Fibroblast of skin of left quadriceps (primary cell): ENCODE results near the gene SEMG2.
A peak's percentile ranks its signal among the peaks of the same experiment; 100 is the strongest.

Experiments used
- DNase-seq, 2 experiments: peaks; one replicate each; pipeline ENCODE4 v3.0.0-alpha.2; 2013; ENCODE audit warnings: low read depth in 2 of 2

The SEMG2 gene

DNA sequence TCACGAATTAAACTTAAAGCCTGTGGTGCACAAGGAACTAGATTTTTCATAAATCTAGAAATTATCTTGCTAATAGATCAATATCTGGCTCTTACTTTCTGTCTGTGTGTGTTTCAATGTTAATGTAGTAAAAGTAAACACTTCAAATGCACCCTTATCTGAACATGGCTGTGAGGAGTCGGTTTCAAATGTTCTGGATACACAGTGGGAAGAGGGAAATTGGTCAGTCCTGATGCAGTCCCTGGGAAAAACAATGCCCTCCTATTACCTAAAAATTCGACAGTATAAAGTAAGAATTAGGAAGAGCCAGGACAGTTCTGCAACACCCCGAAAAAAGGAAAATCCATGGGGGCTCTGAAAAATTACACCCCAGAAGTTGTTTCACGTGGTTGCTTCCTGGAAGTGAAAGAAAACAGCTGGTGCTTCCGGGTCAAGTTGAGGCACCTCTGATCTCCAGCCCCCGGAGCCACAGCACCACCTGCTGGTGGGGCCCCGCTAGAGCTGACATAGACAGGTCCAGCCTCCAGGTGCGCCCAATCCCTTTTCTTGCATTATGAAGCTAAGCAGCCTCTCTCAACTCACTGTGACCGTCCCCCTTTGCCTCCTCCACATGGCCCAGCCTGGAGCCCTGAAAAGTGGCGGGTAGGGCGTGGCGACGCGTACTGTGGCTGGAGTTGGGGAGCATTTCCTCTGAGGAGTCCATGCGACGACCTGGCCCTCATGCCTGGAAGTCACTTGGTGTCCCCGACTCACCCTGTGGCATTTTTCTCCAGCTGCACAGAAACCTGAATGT is 8.3 kb downstream of the SEMG2 start:
- no peak for DNase-seq

DNA sequence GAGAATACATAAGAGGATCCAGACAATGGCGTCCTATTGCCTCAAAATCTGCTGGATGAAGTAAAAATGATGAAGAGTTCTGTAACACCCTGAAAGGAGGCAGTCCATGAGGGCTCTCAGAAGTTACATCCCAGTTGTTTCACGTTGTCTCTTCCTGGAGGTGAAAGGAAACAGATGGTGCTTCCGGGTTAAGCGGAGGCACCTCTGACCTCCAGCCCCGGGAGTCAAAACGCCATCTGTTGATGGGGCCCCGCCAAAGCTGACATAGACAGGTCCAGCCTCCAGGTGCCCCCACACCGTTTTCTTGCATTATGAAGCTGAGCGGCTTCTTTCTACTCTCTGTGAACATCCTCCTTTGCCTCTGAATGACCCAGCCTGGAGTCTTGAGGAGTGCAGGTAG is 9.5 kb downstream of the SEMG2 start:
- no peak for DNase-seq

DNA sequence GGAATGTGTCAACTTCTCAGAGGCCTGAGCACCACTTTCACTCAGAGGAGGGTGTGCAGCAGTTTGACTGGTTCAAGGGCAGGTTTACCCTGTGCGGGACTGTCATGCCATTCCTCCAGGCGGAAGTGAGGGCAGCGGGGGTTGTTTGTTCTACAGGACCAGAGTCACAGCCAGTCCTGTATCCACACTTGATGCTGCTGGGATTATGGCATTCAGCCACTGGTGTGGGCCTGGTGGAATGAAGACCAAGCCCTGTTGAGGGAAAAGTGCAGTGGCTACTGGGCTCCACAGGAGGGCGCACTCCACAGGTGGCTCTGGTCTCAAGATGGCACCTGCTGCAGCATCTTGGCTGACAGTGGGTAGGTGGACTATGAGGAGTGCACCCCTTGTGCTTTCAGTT is 14.8 kb downstream of the SEMG2 start:
- no peak for DNase-seq

DNA sequence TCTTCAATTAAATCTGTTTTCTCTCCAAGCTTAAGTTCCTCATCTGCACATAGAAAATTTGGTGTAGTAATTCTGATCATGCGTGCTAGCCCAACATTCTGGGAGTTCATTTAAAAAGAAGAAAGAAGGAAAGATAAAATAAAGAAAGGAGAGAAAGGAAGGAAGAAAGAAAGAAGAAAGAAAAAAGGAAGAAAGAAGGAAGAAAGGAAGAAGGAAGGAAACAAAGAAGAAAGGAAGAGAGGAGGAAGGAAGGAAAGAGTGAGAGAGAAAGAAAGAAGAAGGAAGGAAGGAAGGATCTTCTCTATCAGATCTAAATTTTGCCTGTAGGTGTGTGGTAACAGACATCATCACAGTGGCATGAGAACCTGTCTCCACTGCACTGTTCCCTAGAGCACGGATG is 17.0 kb downstream of the SEMG2 start:
- no peak for DNase-seq

DNA sequence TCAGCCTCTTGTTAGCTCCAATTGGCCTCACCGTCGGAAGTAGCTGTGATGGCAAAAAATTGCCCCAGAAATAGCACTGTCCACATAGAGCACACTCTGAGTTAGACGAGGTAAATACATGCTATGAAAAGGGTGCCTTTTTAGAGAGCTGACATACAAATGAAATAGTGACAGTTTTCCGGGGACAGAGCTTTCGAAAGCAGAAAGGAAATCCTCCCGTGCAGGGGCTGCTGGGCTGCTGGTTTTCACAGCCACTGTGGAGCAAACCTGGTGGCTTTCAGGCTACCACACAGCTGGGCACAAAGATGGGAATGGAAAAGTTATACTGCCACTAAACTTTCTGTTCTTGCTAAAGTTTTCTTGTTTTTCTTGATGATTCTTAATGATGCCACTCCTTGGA is 24.9 kb downstream of the SEMG2 start:
- DNase-seq = no peak

DNA sequence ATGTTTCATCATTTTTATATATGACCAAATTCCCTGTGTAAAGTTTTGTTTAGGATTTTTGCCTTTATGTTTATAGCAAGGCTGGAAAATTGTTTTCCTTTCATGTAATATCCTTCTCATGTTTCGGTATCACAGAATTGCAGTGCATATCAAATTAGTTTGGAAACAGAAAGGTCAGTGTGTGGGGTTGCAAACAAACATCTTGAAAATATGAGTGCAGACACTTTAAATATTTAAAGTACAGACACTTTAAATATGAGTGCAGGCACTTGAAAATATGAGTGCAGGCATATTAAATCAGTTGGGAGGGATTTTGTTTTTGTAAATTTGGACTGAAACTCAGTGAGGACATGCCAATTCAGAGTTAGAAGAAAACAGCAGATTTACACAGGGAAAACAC is 26.7 kb downstream of the SEMG2 start:
- no peak for DNase-seq

DNA sequence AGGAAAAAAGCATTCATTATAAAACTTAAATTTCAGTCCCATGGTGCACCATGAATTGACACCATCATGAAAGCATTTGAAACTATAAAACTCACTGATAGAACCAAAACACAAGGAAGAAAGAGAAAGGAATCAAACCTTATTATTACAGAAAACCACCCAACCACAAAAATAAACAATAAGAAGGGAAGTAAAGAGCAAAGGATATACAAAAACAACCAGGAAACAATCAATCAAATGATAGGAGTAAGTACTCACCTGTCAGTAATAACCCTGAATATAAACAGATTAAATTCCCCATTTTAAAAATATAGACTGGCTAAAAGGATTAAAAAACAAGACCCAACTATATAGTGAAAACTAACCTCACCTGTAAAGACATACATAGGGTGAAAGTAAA is 27.4 kb downstream of the SEMG2 start:
- no peak for DNase-seq

DNA sequence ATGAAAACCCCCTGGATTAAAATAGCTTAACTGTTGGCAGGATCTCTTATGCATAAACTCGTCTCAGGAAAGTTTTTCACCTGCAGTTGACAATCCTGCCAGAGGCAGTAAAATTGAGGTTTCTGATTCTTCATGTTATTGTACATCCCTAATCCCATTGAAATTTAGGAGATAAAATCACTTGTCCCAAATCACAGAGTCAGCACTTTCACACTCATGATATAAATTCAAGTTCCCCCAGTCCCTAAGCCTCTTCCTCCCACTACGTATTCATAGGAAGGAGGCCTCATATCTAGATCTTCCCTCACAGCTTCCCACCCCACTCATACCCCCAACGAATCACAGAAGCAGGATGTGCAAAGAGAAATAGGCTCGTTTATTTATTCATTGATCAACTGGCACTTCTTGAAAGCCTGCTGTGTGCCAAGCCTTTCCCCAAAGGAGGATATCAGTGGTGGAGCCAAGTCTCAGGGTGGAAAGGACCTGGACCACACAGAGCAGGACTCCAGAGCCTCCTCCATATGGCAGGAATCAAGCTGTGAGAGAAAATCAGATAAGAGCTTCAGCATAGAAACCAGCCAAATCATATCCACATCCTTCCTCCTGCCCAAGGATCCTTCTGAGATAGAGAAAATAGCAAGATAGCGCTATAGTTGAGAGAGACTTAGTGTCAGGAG is 30.8 kb downstream of the SEMG2 start:
- no peak for DNase-seq

DNA sequence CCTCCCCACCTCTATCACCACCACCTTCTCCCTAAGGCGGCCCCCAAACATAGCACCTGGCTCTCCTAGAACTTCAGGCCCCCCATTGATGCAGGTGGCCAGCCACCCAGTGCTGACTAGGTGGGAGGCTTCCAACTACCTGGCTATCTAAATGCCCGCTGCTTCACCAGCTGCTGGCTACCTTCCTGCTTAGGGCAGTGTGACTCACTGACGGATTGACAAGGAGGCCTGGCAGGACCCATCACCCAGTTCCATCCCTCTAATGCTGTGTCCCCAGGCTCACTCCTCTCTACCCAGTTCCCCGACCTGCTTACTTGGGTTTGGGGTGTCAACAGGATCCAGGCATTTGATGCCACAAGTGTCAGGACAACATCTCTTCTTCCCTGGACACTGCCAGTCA is 32.1 kb downstream of the SEMG2 start:
- no peak for DNase-seq

DNA sequence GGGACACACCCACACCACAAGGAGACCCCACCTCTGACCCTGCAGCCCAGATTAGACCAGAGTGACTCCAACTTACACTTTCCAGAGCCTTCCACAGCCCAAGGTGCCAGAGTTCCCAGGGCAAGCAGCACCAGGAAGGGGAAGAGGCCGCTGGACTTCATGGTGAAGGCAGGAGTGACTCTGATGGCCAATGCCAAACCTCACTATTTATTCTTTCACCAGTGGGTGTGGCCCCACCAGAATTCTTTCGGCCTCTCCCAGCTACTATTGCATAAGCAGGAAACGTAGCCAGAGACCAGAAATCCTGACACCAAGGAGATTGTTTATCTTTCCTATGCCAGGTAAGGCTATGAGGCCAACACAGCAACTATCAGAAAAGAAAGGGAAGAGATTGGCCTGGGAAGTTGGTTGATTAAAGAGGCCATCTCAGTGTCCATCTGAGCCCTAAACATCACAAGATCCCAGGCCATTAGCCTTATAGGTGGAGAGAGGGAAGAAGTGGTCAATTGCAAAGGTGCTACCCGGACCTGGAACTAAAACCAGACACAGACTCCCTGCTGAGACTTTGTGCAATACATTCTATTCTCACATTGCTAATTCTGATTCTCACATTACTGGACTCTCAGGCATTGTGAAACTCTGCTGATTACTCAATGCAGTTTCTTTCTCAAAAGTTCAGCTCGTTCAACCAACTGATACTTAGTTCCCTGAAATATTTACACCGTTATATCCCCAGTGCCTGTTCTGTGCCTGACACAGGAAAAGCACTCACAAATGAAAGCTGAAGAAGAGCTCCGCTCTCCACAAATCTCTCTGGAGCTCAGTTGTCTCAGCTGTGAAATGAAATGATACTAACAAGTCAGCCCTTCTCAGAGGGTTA is 33.5 kb downstream of the SEMG2 start, which contains the start of gene SLPI:
SLPI (minus strand) TSS at position 182 of the 880 bp plus-strand sequence; CDS start at position 161, 21 bp downstream.
- peak; percentile 3 for DNase-seq

DNA sequence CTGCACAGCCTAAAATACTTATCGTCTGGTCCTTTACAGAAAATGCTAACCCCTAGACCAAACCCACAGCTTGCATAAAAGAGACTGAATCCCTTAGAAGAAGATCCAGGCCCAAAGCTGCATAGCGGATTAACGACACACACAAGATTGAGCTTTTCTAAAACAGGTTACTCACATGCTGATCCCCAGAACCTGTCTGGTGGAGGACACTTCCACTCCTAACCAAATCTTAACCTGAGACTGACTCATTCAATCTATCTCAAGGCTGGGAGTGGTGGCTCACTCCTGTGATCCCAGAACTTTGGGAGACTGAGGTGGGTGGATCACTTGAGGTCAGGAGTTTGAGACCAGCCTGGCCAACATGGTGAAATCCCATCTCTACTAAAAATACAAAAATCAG is 36.0 kb downstream of the SEMG2 start:
- no peak for DNase-seq

DNA sequence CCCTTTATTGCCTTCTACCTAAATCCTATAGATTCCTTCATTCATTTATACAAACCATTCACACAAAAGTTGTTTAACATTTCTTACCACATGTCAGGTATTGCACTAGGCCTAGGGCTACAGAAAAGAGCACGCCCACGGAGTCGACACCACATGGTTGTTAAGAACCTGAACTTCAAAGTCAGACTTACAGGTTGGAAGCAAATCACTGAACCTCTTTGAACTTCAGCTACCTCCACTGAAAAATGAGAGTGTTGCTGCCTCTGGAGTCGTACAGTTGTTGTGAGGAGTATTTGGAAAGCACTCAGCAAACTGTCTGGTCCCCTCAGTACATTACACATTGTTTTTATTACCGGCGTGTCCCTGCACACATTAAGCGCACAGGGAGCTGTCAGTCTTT is 36.5 kb downstream of the SEMG2 start:
- no peak for DNase-seq

DNA sequence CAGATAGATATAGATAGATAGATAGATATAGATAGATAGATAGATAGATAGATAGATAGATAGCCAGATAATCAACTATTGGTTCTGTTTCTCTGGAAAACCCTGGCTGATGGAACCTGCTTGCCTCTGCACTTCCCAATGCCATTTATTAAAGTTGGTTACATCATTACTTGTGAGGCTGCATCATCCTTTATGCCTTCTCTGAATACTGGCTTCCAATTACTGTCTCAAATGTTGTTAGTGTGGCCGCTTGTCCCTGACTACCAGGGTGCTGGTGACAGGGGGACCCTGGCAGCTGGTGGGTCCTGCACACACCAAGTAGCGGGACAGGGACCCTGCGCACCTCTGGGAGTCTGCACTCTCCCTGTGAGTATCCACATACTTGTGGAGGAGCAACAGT is 37.1 kb downstream of the SEMG2 start:
- no peak for DNase-seq

DNA sequence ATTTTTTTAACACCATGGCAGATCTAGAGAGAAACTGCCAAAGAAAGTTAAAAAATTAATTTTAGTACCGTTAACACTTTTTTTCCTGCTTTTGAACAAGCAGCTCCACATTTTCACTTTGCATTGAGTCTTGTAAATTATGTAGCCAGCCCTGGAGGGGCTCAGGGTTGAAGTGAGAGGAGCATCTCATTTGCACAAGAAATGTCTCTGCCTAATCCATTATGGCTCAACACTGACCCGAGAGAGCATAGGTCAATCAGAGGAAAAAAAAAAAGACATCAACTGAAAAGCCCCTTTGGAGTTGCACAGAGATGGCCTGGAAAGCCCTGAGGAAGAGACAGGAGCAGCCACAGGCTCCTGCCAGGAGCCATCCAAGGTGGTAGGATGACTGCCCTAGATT is 37.5 kb downstream of the SEMG2 start:
- no peak for DNase-seq

DNA sequence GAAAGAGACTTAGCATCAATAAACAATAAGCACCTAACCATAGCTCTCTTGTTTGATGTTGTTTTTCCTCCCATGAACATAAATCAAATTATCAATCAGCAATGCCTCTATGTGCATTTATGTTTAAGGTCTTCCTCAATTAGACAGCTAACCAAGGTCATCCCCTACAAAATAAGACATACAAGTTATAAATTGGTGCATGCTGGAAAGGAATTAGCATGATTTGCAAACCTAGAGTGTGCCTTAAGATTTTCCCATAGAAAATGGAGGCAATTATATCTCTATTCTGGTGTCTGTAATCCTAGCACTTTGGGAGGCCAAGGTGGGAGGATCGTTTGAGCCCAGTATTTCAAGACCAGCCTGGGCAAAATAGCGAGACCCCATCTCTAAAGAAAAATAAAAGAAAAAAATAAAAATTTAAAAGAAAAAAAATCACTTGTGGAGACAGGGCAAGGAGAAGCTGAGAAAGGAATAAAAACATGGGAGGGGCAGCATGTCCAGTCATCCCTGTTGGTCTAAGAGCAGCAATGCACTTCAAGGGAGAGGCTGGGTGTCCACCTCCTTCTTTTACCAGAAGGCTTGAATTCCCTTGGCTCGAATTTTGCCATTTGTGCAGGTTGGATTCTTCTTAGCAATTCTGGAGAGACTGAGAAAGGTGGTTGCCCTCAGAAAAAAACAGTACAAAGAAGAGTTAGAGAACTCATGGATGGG is 42.5 kb downstream of the SEMG2 start:
- DNase-seq = no peak

DNA sequence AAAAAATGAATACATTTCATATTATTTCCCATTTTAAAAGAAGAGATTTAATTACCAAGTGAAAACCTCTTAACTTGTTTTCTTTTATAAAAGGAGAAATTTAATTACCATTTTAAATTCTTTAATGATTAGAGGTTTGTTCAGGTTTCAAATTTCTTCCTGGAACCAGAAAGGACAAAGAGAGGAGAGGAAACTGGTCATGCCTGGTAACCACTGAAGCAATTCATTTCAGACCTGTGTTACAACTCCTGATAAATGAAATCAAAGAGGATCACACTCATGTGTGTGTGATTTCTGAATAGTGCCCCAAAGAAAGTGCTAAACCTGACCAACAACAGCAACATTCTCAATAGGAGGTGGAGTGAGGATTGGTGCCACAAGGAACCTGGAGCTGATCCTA is 45.8 kb downstream of the SEMG2 start:
- DNase-seq = no peak

DNA sequence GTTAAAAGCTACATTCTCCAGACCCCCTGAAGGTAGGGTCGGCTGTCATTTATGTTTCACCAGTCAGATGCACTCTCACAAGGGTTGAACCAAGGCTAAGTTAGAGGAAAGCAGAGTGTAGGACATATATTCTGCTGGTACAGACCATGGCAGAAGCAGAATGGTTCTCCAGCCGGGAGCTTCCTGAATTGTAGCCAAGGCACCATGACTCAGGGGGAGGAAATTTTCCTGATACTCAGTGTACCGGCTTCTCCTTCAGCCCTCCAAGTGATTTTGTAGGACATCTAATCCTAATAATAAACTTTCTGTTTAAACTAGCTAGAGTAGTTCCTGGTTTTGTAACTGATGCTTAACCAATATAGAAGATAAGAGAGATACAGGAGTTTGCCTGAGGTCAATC is 47.4 kb downstream of the SEMG2 start:
- no peak for DNase-seq

DNA sequence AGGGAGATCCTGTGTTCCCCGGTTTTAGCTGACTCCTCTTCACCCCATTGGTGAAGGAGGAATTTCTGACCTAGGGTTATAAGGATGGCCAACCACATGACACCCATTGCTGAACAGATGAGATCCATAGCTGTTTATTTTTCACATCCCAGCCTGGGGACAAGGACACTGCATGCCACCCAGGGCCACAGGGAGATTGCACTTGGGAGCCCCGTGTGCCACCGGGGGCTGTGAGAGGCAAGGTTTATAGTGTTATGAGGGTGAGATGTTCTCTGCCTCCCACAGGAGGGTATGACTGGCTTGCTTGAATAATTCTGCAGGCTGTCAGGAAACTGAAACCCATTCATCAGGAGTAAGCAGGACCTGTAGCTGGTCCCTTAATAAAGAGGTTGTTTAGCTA is 47.9 kb downstream of the SEMG2 start:
- no peak for DNase-seq

DNA sequence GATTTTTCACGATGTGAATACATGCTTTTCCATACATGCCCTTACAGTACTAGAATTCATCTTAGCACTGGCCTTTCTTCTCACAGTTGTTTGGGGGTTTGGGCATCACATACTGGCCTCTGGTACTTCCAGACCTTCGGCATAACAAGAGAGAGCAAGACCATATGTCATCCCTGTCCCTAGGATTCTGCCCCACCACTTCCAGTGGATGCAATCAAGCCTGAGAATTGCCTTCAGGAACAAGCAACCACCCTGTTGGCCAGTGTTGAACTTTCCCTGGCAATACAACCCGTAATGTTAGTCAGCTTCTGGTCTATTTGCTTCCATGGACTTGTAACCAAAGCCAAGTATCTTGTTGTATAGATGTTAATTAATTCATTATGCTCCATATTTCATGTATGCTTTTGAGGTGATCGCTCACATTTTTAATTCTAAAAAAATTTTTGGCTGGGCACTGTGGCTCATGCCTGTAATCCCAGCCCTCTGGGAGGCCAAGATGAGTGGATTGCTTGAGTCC is 48.6 kb downstream of the SEMG2 start:
- no peak for DNase-seq
